SKM-1 treated with dmso at 0.1 percent for 144 hours (cell line): ENCODE results near the gene ARPP19.
A peak's percentile ranks its signal among the peaks of the same experiment; 100 is the strongest.
"Not testable (repeated sequence)": the region's sequence is repeated elsewhere in the genome, so short reads cannot be mapped to it uniquely, and the experiment has no call there.

Source experiments
- DNase-seq: peaks from one replicate; lab custom pipeline; 2025; ENCODE audit not compliant: unreplicated experiment; lab: John Stamatoyannopoulos, UW

The ARPP19 gene

DNA sequence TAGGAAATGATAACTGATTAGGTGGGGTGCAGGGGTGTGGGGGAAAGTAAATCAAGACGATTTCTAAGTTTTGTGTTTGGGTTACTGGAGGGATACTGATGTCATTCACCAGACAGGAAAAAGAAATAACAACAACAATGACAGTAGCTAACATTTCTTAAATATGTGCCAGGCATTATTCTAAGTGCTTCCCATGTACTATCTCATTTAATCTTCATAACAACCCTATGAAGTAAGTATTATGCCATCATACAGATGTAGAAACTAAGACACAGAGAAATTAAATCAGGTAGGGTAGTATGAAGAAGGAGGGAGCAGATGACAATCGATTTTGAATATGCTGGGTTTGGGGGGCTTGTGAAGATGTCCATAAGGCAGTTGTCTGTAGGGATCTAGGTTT is 53.5 kb downstream of the ARPP19 start:
- no peak for DNase-seq

DNA sequence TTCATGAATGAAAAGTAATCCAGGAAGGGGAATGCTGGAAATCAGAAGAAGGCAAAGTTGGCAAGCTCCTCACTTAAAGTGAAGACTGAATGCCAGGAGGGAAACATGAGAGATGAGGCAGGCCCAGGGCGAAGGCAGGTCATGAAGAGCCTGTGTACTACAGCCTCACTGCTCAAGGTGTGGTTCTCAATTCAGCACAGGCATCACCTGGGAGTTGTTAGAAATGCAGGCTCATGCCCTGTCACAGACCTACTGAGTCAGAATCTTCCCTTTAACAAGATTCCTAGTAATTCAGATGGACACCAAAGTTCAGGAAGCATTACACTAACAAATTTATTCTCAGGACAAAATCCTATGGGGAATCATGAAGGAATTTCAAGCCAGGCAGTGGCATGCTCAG is 54.3 kb downstream of the ARPP19 start:
- DNase-seq, result no peak

DNA sequence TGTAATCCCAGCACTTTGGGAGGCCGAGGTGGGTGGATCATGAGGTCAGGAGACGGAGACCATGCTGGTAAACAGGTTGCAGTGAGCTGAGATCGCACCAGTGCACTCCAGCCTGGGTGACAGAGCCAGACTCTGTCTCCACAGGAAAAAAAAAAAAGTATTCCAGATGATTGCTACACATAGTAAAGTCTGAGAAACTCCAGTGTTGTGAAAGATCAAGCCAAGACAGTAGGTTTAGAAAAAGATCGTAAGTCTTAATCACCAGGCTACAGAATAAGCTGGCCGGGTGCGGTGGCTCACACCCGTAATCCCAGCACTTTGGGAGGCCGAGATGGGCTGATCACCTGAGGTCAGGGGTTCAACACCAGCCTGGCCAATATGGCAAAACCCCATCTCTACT is 56.0 kb downstream of the ARPP19 start:
- DNase-seq, result not testable (repeated sequence)

DNA sequence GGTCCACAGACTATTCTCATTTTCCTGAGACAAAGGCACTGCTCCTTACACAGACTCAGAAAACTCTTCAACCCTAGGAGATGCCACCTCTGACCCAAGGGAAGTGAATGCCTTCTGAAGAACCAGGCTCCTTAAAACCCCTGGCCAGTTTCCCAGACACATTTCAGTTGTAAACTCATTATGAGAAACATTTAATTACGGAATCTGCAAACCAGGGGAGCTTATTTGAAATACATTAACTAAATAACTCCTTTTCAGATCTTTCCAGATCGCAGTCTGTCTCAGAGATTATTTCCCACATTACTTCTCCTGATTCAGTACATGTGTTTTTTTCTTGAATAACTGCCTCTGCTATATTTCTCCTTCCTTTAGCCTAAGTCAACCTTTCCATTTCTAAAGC is 57.7 kb downstream of the ARPP19 start:
- no peak for DNase-seq

DNA sequence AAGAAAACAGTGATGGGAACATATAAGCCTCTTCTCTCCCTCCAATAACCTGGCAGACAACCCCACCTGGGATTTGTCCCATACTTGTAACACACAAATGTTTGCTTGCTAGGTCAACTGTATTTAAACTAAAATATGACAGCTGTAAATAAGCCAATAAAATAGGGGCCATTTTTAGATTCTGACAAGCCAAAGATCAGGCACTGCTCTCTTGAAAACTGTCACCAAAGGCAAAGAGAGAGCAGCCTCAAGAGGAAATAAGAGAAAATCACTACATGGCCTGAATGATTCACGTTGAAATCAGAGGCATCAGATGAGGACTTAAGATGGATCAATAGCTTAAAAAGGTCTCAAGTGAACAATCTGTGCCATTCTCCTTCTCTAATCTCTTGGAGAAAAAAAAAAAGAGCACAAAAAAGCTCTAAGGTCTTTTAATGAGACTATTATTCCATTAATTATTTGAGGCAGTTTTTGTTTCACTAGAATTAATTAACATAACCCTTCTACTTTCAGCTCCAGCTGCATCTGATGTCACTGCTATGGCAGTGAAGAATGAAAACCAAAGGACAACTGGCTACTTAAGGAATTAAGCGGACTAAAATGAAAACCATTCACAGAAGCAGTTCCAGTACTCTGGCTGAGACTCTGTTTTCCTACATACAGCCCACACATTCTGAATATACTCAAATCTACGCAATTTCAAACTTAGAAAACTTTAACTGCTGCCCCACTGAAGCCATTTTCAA is 59.2 kb downstream of the ARPP19 start:
- DNase-seq, result no peak

DNA sequence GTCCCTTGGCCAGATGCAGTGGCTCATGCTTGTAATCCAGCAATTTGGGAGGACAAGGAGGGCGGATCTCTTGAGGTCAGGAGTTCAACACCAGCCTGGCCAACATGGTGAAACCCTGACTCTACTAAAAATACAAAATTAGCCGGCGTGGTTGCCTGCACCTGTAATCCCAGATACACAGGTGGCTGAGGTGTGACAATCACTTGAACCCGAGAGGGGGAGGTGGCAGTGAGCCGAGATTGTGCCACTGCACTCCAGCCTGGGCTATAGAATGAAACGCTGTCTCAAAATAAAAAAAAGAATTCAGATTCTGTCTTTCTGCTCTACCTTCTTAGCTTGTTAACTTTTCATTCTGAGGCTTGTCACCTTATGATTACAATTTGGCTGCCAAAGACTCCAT is 62.3 kb downstream of the ARPP19 start:
- DNase-seq, result no peak

DNA sequence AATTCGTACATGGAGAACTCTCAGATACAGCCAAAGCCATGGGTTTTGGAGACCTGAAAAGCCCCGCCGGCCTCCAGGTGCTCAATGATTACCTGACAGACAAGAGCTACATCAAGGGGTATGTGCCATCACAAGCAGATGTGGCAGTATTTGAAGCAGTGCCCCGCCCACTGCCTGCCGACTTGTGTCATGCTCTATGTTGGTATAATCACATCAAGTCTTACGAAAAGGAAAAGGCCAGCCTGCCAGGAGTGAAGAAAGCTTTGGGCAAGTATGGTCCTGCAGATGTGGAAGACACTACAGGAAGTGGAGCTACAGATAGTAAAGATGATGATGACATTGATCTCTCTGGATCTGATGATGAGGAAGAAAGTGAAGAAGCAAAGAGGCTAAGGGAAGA is 63.7 kb downstream of the ARPP19 start:
- peak; percentile 70 for DNase-seq

DNA sequence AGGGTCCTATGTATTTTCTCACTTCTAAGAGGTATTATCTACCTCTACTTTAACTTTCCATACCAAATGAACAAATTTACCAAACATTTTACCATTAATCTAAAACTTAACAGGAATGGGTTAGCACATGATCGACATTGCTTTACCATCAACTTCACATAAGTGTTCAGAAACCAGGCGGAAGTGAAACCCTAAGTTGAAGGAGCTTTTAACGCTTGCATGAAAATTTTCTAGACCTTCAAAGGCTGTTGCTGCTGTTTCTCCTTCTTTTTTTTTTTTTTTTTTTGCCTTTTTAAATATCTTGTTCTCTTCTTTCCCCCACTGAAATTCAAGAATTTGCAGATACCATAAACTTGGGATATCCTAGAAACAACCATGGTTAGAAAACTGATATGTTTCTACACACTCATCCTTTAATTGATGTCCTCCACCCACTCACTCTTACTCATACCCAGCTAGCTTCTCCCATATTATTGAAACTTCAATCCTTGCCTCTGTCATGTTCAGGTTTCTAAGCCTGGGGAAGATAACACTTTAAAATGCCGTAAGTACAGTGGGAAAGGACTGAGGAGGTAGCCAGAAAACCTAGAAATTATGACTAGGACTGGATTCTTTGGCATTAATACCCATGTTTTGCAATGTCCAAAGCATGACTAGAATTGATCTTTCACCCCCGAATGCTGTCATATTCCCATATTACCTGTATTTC is 64.9 kb downstream of the ARPP19 start:
- DNase-seq, result peak; percentile 40

DNA sequence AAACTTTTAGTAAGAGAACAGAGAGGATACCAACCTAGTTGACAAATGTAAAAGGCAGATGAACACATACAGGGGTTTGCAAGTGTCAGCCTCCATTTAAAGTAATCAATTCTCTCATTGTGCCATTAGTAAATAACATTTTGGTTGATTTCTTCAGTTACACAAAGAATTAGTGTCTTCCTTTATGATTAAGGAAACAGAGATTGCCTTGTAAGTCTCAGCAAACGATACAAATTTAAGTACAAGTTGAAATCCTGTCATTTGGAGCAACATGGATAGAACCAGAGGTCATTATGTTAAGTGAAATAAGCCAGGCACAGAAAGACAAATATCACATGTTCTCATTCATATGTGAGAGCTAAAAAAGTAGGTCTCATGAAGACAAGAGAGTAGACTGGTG is 66.2 kb downstream of the ARPP19 start:
- DNase-seq, result no peak

DNA sequence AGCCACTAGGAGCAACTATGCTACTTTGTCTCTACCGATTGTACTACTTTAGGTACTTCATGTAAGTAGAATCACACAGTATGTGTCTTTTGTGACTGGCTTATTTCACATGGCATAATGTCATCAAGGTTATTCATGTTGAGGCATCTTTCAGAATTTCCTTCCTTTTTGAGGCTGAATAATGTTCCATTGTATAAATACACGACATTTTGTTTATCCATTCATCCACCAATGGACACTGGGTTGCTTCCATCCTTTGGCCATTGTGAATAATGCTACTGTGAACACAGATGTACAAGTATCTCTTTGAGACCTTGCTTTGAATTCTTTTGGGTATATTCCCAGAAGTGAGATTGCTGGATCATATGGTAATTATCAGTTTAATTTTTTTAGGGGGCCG is 69.3 kb downstream of the ARPP19 start:
- no peak for DNase-seq

DNA sequence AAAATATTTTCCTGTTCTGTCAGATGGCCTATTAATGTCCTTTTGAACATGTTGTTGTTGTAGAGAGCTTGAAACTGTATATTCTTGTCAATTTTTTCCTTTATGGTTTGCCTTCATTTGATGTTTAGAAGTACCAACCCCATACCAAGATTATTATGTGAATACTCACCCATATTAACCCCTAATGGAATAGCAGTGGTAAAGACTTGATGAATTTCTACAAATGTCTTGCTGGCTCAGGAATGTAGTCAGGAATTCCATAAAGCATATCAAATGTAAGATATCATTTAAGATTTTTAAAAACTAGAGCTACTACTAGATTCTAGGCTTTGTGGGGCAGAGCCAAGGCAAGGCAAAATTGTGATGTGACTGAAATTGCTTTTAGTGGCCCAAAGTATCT is 70.1 kb downstream of the ARPP19 start:
- no peak for DNase-seq
